GM12891 (cell line): ENCODE results near the gene MYLIP.

Experiments used
- DNase-seq: peaks from one replicate; pipeline ENCODE4 v3.0.0; 2011; ENCODE audit warnings: low spot score; ENCODE audit not compliant: insufficient read length
- FAIRE-seq: peaks from 2 replicates; lab custom pipeline; 2011; peaks lifted over from hg19 to GRCh38; lab: Jason Lieb, UNC
- PAX5 ChIP-seq: IDR thresholded peaks from 2 replicates; pipeline ENCODE4 v1.6.1; 2011; ENCODE audit warnings: low read length, moderate library complexity, mild to moderate bottlenecking; ENCODE audit not compliant: insufficient read depth, severe bottlenecking
- POLR2A ChIP-seq: IDR thresholded peaks from 2 replicates; pipeline ENCODE4 v1.6.1; 2011; ENCODE audit warnings: low read depth, low read length, control low read depth
- POLR2AphosphoS5 ChIP-seq: IDR thresholded peaks from 2 replicates; pipeline ENCODE4 v1.6.1; 2011; ENCODE audit warnings: low read depth, low read length, control low read depth
- POU2F2 ChIP-seq: IDR thresholded peaks from 2 replicates; pipeline ENCODE4 v1.6.1; 2011; ENCODE audit warnings: low read depth, mild to moderate bottlenecking, control low read depth, low read length, moderate library complexity
- SPI1 ChIP-seq: IDR thresholded peaks from 2 replicates; pipeline ENCODE4 v1.6.1; 2011; ENCODE audit warnings: low read depth, low read length, control low read depth
- TAF1 ChIP-seq: IDR thresholded peaks from 2 replicates; pipeline ENCODE4 v1.6.1; 2011; ENCODE audit warnings: low read depth, low read length, control low read depth

The MYLIP gene

GRCh38 chr6:16105854-16106253 is 23.0 kb upstream of the MYLIP start:
- DNase-seq: no peak
- TF ChIP-seq POU2F2: no peak
- no peak for FAIRE-seq

- DNase-seq (no peak), FAIRE-seq (no peak)
- TF ChIP-seq SPI1: no peak
- TF ChIP-seq PAX5: no peak
- TF ChIP-seq POLR2AphosphoS5: no peak
- TF ChIP-seq TAF1: no peak
- TF ChIP-seq POU2F2: no peak
- TF ChIP-seq POLR2A: no peak
Observed at GRCh38 chr6:16106991-16107787, 21.7 kb upstream of the MYLIP start.

GRCh38 chr6:16108419-16108818 is 20.5 kb upstream of the MYLIP start:
- TF ChIP-seq TAF1 (no peak), SPI1 (no peak), PAX5 (no peak), POLR2AphosphoS5 (no peak)
- DNase-seq (no peak), FAIRE-seq (no peak)

- FAIRE-seq: no peak
Observed at GRCh38 chr6:16108921-16109658, 19.8 kb upstream of the MYLIP start.

GRCh38 chr6:16109659-16110305 is 19.1 kb upstream of the MYLIP start:
- FAIRE-seq: no peak
- no peak for TF ChIP-seq POLR2A
- TF ChIP-seq POLR2AphosphoS5: no peak
- no peak for DNase-seq

More at GRCh38 chr6:16108921-16109658, 19.8 kb upstream of the MYLIP start:
- no peak for TF ChIP-seq SPI1
- TF ChIP-seq PAX5: no peak
- TF ChIP-seq POLR2A: no peak
- no peak for TF ChIP-seq POU2F2
- TF ChIP-seq TAF1: no peak
- no peak for TF ChIP-seq POLR2AphosphoS5
- DNase-seq: no peak

- FAIRE-seq (no peak), DNase-seq (no peak)
- no peak for TF ChIP-seq SPI1
- TF ChIP-seq POU2F2: no peak
- TF ChIP-seq POLR2A: no peak
- no peak for TF ChIP-seq POLR2AphosphoS5
- no peak for TF ChIP-seq PAX5
- no peak for TF ChIP-seq TAF1
Observed at GRCh38 chr6:16118825-16119224, 10.1 kb upstream of the MYLIP start.

- FAIRE-seq (no peak), DNase-seq (no peak)
- TF ChIP-seq POLR2AphosphoS5: no peak
- no peak for TF ChIP-seq POLR2A
Observed at GRCh38 chr6:16121339-16121738, 7.5 kb upstream of the MYLIP start.

- TF ChIP-seq POLR2A: no peak
- TF ChIP-seq PAX5: no peak
- no peak for TF ChIP-seq POLR2AphosphoS5
- TF ChIP-seq SPI1: no peak
- no peak for TF ChIP-seq POU2F2
- TF ChIP-seq TAF1: no peak
- DNase-seq (no peak), FAIRE-seq (no peak)
Observed at GRCh38 chr6:16122197-16122596, 6.7 kb upstream of the MYLIP start.

GRCh38 chr6:16124198-16125180 is 4.4 kb upstream of the MYLIP start:
- TF ChIP-seq TAF1 (no peak), SPI1 (no peak), POU2F2 (no peak), POLR2A (no peak), POLR2AphosphoS5 (no peak), PAX5 (no peak)
- FAIRE-seq: no peak
- DNase-seq: no peak

GRCh38 chr6:16126056-16126455 is 2.8 kb upstream of the MYLIP start:
- DNase-seq: no peak
- TF ChIP-seq SPI1 (no peak), POU2F2 (no peak), POLR2AphosphoS5 (no peak), TAF1 (no peak), PAX5 (no peak), POLR2A (no peak)
- FAIRE-seq: no peak
